SK-N-SH (cell line): ENCODE results near the gene ENTR1. TPM values are rescaled to one million over a fixed set of nuclear protein-coding genes. Genes with fewer than 3 reads are reported as not detected.

Experiments used
- CTCF ChIA-PET: fragments of 300-600, 350-600 bp; formaldehyde crosslinking; extraction: SDS; loops from one replicate; lab custom pipeline; 2021; lab: Yijun Ruan, JAX
- POLR2A ChIA-PET: fragments of 350-600 bp; sonication (Branson Sonifier 250); formaldehyde crosslinking; extraction: SDS; loops from one replicate; lab custom pipeline; 2020; ENCODE audit warnings: antibody characterized with exemption, inconsistent platforms; lab: Yijun Ruan, JAX
- DNase-seq: peaks from one replicate; pipeline ENCODE4 v3.0.0; 2012
- H2AFZ ChIP-seq: fragments of 200-600 bp; sonication (generic); 2 replicates; pipeline ENCODE4 v1.8.1; 2016; ENCODE audit warnings: antibody characterized with exemption, mild to moderate bottlenecking, low read depth
- H3F3A ChIP-seq: fragments of 200-600 bp; sonication (generic); replicated peaks from 2 replicates; pipeline ENCODE3; 2016; ENCODE audit warnings: antibody characterized with exemption, mild to moderate bottlenecking; ENCODE audit not compliant: insufficient read depth
- H3K27ac ChIP-seq, 2 experiments: fragments of 200-500 bp in 1 of 2; fragments of 200-600 bp in 1 of 2; sonication (Bioruptor generic) in 1 of 2; sonication (generic), shearing (Covaris generic) in 1 of 2; 2 replicates each; pipeline versions ENCODE4 v1.5.1 to v1.6.1; 2014 to 2016; ENCODE audit warnings: low read depth in 2 of 2, inconsistent platforms in 1 of 2, low read length in 1 of 2, mild to moderate bottlenecking in 1 of 2, mixed read lengths in 1 of 2
- H3K27me3 ChIP-seq: fragments of 200-600 bp; sonication (generic), shearing (Covaris generic); 2 replicates; pipeline ENCODE4 v1.6.1; 2016; ENCODE audit warnings: mixed run types; ENCODE audit not compliant: insufficient read depth
- H3K36me3 ChIP-seq, 2 experiments: fragments of 200-500 bp in 1 of 2; fragments of 200-600 bp in 1 of 2; sonication (Bioruptor generic) in 1 of 2; sonication (generic) in 1 of 2; replicated peaks in 1 of 2; 2 replicates each; pipeline versions ENCODE3 to v1.5.1; 2014 to 2016; ENCODE audit warnings: low read length in 1 of 2, mild to moderate bottlenecking in 1 of 2; ENCODE audit not compliant: insufficient read depth in 2 of 2, control insufficient read depth in 1 of 2
- H3K4me1 ChIP-seq, 2 experiments: fragments of 200-500 bp in 1 of 2; fragments of 200-600 bp in 1 of 2; sonication (Bioruptor generic) in 1 of 2; sonication (generic), shearing (Covaris generic) in 1 of 2; 2 replicates each; pipeline versions ENCODE4 v1.5.1 to v1.6.1; 2014 to 2016; ENCODE audit warnings: low read depth in 1 of 2, low read length in 1 of 2, mixed run types in 1 of 2; ENCODE audit not compliant: insufficient read depth in 2 of 2, control insufficient read depth in 1 of 2
- H3K4me2 ChIP-seq: fragments of 200-600 bp; sonication (generic), shearing (Covaris generic); 2 replicates; pipeline ENCODE4 v1.6.1; 2017; ENCODE audit warnings: mixed run types
- H3K4me3 ChIP-seq, 2 experiments: fragments of 200-500 bp in 1 of 2; fragments of 200-600 bp in 1 of 2; sonication (Bioruptor generic) in 1 of 2; sonication (generic), shearing (Covaris generic) in 1 of 2; 2 replicates each; pipeline versions ENCODE4 v1.5.1 to v1.8.1; 2014 to 2016; ENCODE audit warnings: low read depth in 2 of 2, inconsistent platforms in 1 of 2, low read length in 1 of 2, mild to moderate bottlenecking in 1 of 2, mixed read lengths in 1 of 2, moderate library complexity in 1 of 2
- H3K79me2 ChIP-seq: fragments of 200-600 bp; sonication (generic); 2 replicates; pipeline ENCODE4 v1.8.1; 2017; ENCODE audit warnings: mild to moderate bottlenecking; ENCODE audit not compliant: insufficient read depth
- H3K9ac ChIP-seq: fragments of 200-600 bp; sonication (generic); 2 replicates; pipeline ENCODE4 v1.6.1; 2017; ENCODE audit warnings: mixed run types
- H3K9me2 ChIP-seq: fragments of 200-600 bp; sonication (generic); 2 replicates; pipeline ENCODE4 v1.6.1; 2017; ENCODE audit warnings: mixed run types
- H3K9me3 ChIP-seq: fragments of 200-600 bp; sonication (generic); 2 replicates; pipeline ENCODE4 v1.6.1; 2017; ENCODE audit warnings: mixed run types, mild to moderate bottlenecking, moderate library complexity
- H4K20me1 ChIP-seq: fragments of 200-600 bp; sonication (generic); 2 replicates; pipeline ENCODE4 v1.6.1; 2017; ENCODE audit warnings: mild to moderate bottlenecking, mixed run types; ENCODE audit not compliant: insufficient read depth
- EP300 ChIP-seq, 2 experiments: IDR thresholded peaks; 2 replicates each; pipeline versions ENCODE4 v1.4.0 to v1.6.1; 2012; ENCODE audit warnings: borderline replicate concordance in 1 of 2, low read depth in 1 of 2, low read length in 1 of 2
- FOXJ3 ChIP-seq: sonication (generic); formaldehyde crosslinking; IDR thresholded peaks from 2 replicates; pipeline ENCODE4 v1.5.1; 2020; ENCODE audit warnings: mild to moderate bottlenecking, missing genetic modification reagents
- GABPA ChIP-seq: IDR thresholded peaks from 2 replicates; pipeline ENCODE4 v1.4.0; 2012; ENCODE audit warnings: low read depth, mild to moderate bottlenecking
- GATA2 ChIP-seq: sonication (generic); formaldehyde crosslinking; IDR thresholded peaks from 2 replicates; pipeline ENCODE4 v1.5.0; 2020; ENCODE audit warnings: mild to moderate bottlenecking, missing genetic modification reagents
- MEF2A ChIP-seq: IDR thresholded peaks from 2 replicates; pipeline ENCODE4 v1.4.0; 2012; ENCODE audit warnings: low read depth, borderline replicate concordance
- NFIC ChIP-seq: IDR thresholded peaks from 2 replicates; pipeline ENCODE4 v1.4.0; 2012; ENCODE audit warnings: borderline replicate concordance
- NRF1 ChIP-seq: IDR thresholded peaks from 2 replicates; pipeline ENCODE4 v1.6.1; 2012; ENCODE audit warnings: low read depth, mild to moderate bottlenecking, low read length
- SIN3A ChIP-seq: IDR thresholded peaks from 2 replicates; pipeline ENCODE4 v1.6.1; 2012; ENCODE audit warnings: low read depth, mild to moderate bottlenecking, low read length, moderate library complexity, borderline replicate concordance
- TAF1 ChIP-seq: IDR thresholded peaks from 2 replicates; pipeline ENCODE4 v1.6.1; 2012; ENCODE audit warnings: low read depth, mild to moderate bottlenecking, low read length, moderate library complexity, borderline replicate concordance
- TCF12 ChIP-seq: IDR thresholded peaks from 2 replicates; pipeline ENCODE4 v1.4.0; 2012
- TEAD4 ChIP-seq: IDR thresholded peaks from 2 replicates; pipeline ENCODE4 v1.4.0; 2012; ENCODE audit warnings: mild to moderate bottlenecking, borderline replicate concordance; ENCODE audit not compliant: insufficient read depth
- YY1 ChIP-seq: IDR thresholded peaks from 2 replicates; pipeline ENCODE4 v1.4.0; 2012; ENCODE audit warnings: low read depth, mild to moderate bottlenecking
- WGBS: methylation state at CpG from one replicate; pipeline ENCODE4 v1.1.6; 2017; ENCODE audit warnings: low lambda C conversion rate; 5-methylcytosine and 5-hydroxymethylcytosine counted together
- polyA plus RNA-seq, 3 experiments: library from polyadenylated mRNA; depleted of rRNA; stranded (reverse); fragments of >200 nt; gene quantifications; 2 replicates each; pipeline ENCODE4 v1.2.3, GENCODE V29; 2012
- TF ChIP-seq, protein P1 (sequence below): IDR thresholded peaks from 2 replicates; pipeline ENCODE4 v1.4.0; 2012; ENCODE audit warnings: low read depth

ENTR1 gene
- polyA plus RNA-seq, 1 of the 3 experiments (the other 2 are of a cell fraction): 71.3 TPM

DNA sequence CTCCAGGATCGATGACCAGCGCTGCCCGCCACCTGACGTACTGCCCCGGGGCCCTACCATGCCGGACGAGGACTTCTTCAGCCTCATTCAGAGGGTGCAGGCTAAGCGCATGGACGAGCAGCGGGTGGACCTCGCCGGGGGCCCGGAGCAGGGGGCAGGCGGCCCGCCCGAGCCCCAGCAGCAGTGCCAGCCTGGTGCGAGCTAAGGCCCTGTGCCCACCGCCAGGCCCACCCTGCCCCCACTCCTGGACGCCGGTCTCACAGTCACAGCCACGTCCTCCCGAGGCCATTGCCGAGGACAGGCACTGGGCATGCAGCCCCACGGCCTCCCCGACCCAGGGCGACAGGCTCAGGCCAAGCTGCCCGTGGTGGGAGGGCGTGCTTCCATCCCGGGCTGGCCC is 52.4 kb downstream of the ENTR1 start:
- Histone ChIP-seq H4K20me1 (0 out of 2 replicates have a peak, but pooled peaks cover 3% of the 10 kb centered on the region), H3K4me1 (peaks cover 0 to 54% of the 10 kb centered on the region in 2 experiments; a peak in 1 of 4 replicates), H3F3A (no peaks in the 10 kb centered on the region), H3K9me2 (no peaks in the 10 kb centered on the region), H3K27me3 (no peaks in the 10 kb centered on the region), H3K79me2 (no peaks in the 10 kb centered on the region), H2AFZ (no peak overlapping the region), H3K36me3 (peaks cover 0 to 22% of the 10 kb centered on the region in 2 experiments), H3K4me3 (no peak overlapping the region), H3K9me3 (no peaks in the 10 kb centered on the region), H3K9ac (no peak overlapping the region), H3K27ac (no peak overlapping the region; a peak in 1 of 4 replicates)
- CTCF ChIA-PET: interaction anchor here (1.6 to 1.9 kb wide), 2 partner anchors 14 to 45 kb away, joined by 6 to 7 read pairs; no protein-coding TSS in a partner anchor
- POLR2A ChIA-PET: no interaction called here
- 84% methylated on average over 8 of the region's 29 CpGs for WGBS
- TF ChIP-seq YY1 (no peak), TEAD4 (no peak)
- TF ChIP-seq, all 33 proteins: peak for 0
- no peak for DNase-seq
- H3K4me2 ChIP-seq: no peak overlapping the region

DNA sequence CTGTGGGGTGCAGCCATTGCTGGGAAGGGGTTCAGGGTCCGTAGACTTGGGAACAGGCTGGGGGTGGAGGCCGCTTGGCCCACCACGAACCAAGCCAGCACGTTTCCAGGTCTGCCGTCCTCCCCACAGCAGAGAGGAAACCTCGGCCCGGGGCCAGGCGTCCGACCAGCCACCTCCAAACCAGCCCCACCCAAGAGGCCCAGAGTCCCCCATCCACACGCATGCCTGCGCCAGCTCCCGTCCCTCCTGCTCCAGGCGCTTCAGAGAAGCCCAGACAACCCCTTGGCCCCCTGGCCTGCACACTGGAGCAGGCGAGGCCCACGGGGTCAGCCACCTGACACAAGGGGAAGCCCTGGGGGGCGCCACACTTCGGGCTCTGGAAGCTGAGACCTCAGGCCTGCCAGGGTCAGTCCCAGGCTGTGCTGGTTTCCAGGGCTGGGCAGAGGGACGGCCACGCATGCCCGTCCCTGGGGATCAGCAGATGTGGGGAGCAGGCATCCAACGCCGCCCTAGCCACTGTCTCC is 53.1 kb downstream of the ENTR1 start:
- no peak overlapping the region for H3K4me3 ChIP-seq
- H3K4me1 ChIP-seq: peaks cover 0 to 54% of the 10 kb centered on the region in 2 experiments; a peak in 1 of 4 replicates
- peaks cover 0 to 22% of the 10 kb centered on the region in 2 experiments for H3K36me3 ChIP-seq
- whole genome bisulfite sequencing: 93% methylated on average over 8 of the region's 22 CpGs
- no peaks in the 10 kb centered on the region for H3F3A ChIP-seq
- no peaks in the 10 kb centered on the region for H4K20me1 ChIP-seq
- no peaks in the 10 kb centered on the region for H3K27me3 ChIP-seq
- H3K79me2 ChIP-seq: no peaks in the 10 kb centered on the region
- H3K9ac ChIP-seq: no peak overlapping the region
- no peak overlapping the region for H2AFZ ChIP-seq
- H3K9me2 ChIP-seq: no peaks in the 10 kb centered on the region
- TF ChIP-seq MEF2A (no peak), GATA2 (CRISPR knock-in tag) (no peak), EP300 (IDR thresholded peaks at IDR 0.05; ENCODE audit: borderline replicate concordance in 1 of 2, low read depth in 1 of 2, low read length in 1 of 2) (no peak), NFIC (no peak)
- TF ChIP-seq, protein P1, sequence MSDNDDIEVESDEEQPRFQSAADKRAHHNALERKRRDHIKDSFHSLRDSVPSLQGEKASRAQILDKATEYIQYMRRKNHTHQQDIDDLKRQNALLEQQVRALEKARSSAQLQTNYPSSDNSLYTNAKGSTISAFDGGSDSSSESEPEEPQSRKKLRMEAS: no peak
- TF ChIP-seq, all 33 proteins: peak for 0
- ChIA-PET POLR2A (no interaction called here), CTCF (interaction anchor here (1.9 kb wide), 1 partner anchor 14 kb away, joined by 6 read pairs; no protein-coding TSS in a partner anchor)
- no peak overlapping the region for H3K27ac ChIP-seq
- H3K4me2 ChIP-seq: no peak overlapping the region
- H3K9me3 ChIP-seq: no peaks in the 10 kb centered on the region
- DNase-seq: no peak

DNA sequence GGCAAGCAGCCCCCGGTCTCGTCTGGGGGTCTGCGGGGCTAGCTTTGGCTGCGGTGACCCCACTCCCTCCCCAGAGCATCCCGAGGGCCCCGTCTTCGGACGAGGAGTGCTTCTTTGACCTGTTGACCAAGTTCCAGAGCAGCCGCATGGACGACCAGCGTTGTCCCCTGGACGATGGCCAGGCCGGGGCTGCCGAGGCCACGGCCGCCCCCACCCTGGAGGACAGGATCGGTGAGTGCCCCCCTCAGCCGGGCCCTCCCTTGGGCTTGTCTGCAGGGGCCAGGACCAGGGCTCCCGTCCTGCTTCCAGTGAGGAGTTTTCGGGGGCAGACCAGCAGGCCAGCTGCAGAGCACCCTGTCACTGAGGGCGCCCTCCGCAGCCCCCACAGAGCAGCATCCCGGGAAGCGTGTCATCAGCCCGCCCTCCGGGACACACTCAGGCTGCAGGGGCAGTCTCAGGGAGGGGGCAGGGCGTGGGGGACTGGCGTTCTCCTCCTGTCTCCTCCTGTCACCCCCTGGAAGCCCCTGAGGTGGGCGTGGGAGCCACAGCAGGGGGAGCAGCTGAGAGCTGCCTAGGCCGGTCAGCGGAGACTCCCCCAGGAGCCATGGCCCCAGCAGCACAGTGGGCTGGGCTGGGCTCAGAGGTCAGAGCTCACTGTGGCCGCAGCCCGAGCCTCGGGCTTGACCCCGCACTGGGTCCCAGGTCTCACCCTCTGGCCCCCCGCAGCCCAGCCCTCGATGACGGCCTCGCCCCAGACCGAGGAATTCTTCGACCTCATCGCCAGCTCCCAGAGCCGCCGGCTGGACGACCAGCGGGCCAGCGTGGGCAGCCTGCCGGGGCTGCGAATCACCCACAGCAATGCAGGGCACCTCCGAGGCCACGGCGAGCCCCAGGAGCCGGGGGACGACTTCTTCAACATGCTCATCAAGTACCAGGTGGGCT is 54.5 kb downstream of the ENTR1 start:
- CTCF ChIA-PET: interaction anchor here (0.9 to 3.3 kb wide), 3 partner anchors 11 to 45 kb away, joined by 5 to 19 read pairs (median 5); partner anchors contain the start of gene SNAPC4

More for the DNA sequence above, 54.5 kb downstream of the ENTR1 start:
- WGBS: 89% methylated on average over 12 of the region's 54 CpGs
- Histone ChIP-seq H3F3A (no peaks in the 10 kb centered on the region), H3K27ac (no peak overlapping the region; a peak in 1 of 4 replicates), H3K79me2 (no peaks in the 10 kb centered on the region)
- no peak for DNase-seq
- no peak for TF ChIP-seq GABPA
- no peak for TF ChIP-seq YY1
- no peak for TF ChIP-seq TAF1
- TF ChIP-seq, protein P1: no peak
- no peak for TF ChIP-seq GATA2 (CRISPR knock-in tag)
- no peak for TF ChIP-seq NRF1
- no peak for TF ChIP-seq FOXJ3
- TF ChIP-seq TCF12: no peak
- no peak for TF ChIP-seq SIN3A
- TF ChIP-seq, all 33 proteins: peak for 0
- H2AFZ ChIP-seq: no peak overlapping the region
- H3K9ac ChIP-seq: no peak overlapping the region
- no peaks in the 10 kb centered on the region for H3K9me2 ChIP-seq
- no peak overlapping the region for H3K4me2 ChIP-seq
- peaks cover 0 to 22% of the 10 kb centered on the region in 2 experiments for H3K36me3 ChIP-seq
- H4K20me1 ChIP-seq: no peaks in the 10 kb centered on the region
- H3K27me3 ChIP-seq: no peaks in the 10 kb centered on the region
- no peaks in the 10 kb centered on the region for H3K9me3 ChIP-seq
- no peak overlapping the region for H3K4me3 ChIP-seq
- POLR2A ChIA-PET: interaction anchor here (2.1 kb wide), 1 partner anchor 8 kb away, joined by 8 read pairs; the partner anchor contains the start of gene DNLZ
- H3K4me1 ChIP-seq: peaks cover 0 to 50% of the 10 kb centered on the region in 2 experiments; a peak in 1 of 4 replicates
